ENCODE measurements around the gene SRL. TPM values are rescaled to one million over a fixed set of nuclear protein-coding genes. Genes with fewer than 3 reads are reported as not detected.

The SRL gene
- total and polyA plus RNA-seq, 2 of the 13 experiments (the other 11 are each of a cell fraction or from before 2014, with no cell fraction given): 0.05 TPM; not detected in 1

GRCh38 chr16:4183237-4184037, 58.4 kb downstream of the SRL start (continued):
- TF ChIP-seq DMTF1 (CRISPR knock-in tag; IDR thresholded peaks at IDR 0.05) (no peak), XBP1 (CRISPR knock-in tag; IDR thresholded peaks at IDR 0.05) (no peak), GTF3A (CRISPR knock-in tag; conservative IDR thresholded peaks at IDR 0.05) (no peak), MYPOP (CRISPR knock-in tag; IDR thresholded peaks at IDR 0.05) (peak; percentile 100), RCOR2 (CRISPR knock-in tag; IDR thresholded peaks at IDR 0.05) (no peak), ARHGAP35 (CRISPR knock-in tag; IDR thresholded peaks at IDR 0.05; ENCODE audit: borderline replicate concordance) (peak; percentile 88; the same call in 1 of the 2 replicates), ADNP (CRISPR knock-in tag; IDR thresholded peaks at IDR 0.05) (no peak), UBTF (CRISPR knock-in tag; IDR thresholded peaks at IDR 0.05) (peak; percentile 86), ZNF557 (CRISPR knock-in tag; IDR thresholded peaks at IDR 0.05) (no peak), DMAP1 (CRISPR knock-in tag; IDR thresholded peaks at IDR 0.05) (peak; percentile 68), SOX13 (IDR thresholded peaks at IDR 0.05) (no peak; the same call in 1 of the 2 replicates), SOX13 (CRISPR knock-in tag; conservative IDR thresholded peaks at IDR 0.05 in 1 of 2, IDR thresholded peaks at IDR 0.05 in 1 of 2) (no peak; a peak in 1 of 4 replicates), ZFAT (CRISPR knock-in tag; conservative IDR thresholded peaks at IDR 0.05) (peak; percentile 73; the same call in 1 of the 2 replicates), ZMYM2 (CRISPR knock-in tag; IDR thresholded peaks at IDR 0.05) (peak; percentile 10; the same call in 1 of the 2 replicates), CAMTA2 (CRISPR knock-in tag; IDR thresholded peaks at IDR 0.05; ENCODE audit: borderline replicate concordance) (no peak), KDM2A (CRISPR knock-in tag; IDR thresholded peaks at IDR 0.05; ENCODE audit: borderline replicate concordance, low read depth) (no peak; the same call in none of the 2 replicates), PCBP1 (IDR thresholded peaks at IDR 0.05; ENCODE audit: borderline replicate concordance, low read depth, low read length) (no peak), ZBTB25 (CRISPR knock-in tag; IDR thresholded peaks at IDR 0.05) (peak; percentile 66; the same call in 1 of the 2 replicates), ZNF484 (CRISPR knock-in tag; IDR thresholded peaks at IDR 0.05; ENCODE audit: borderline replicate concordance, low read depth) (no peak; the same call in 1 of the 2 replicates), POLR2G (IDR thresholded peaks at IDR 0.05; ENCODE audit: low read depth, low read length) (peak; percentile 83), ATAD3A (CRISPR knock-in tag; IDR thresholded peaks at IDR 0.05) (no peak), PCBP2 (optimal IDR thresholded peaks at IDR 0.05; ENCODE audit: low read depth, low read length, poor library complexity, severe bottlenecking) (no peak), MIER2 (CRISPR knock-in tag; IDR thresholded peaks at IDR 0.05) (no peak), BRCA1 (CRISPR knock-in tag; IDR thresholded peaks at IDR 0.05) (no peak)

All from HepG2 (cell line).